Osteoblast (primary cell): ENCODE results near the gene EVA1A. TPM values are rescaled to one million over a fixed set of nuclear protein-coding genes. Genes with fewer than 3 reads are reported as not detected.

Experiments
- DNase-seq: peaks from one replicate; pipeline ENCODE4 v3.0.0; 2011; ENCODE audit warnings: low spot score, mixed read lengths; ENCODE audit not compliant: insufficient read length; ENCODE audit errors: missing footprints
- H2AFZ ChIP-seq: 2 replicates; pipeline ENCODE4 v1.6.0; 2011; ENCODE audit warnings: mild to moderate bottlenecking, low read length
- H3K27ac ChIP-seq: 2 replicates; pipeline ENCODE4 v1.5.1; 2011; ENCODE audit warnings: mild to moderate bottlenecking, low read depth, low read length, moderate library complexity
- H3K27me3 ChIP-seq: 2 replicates; pipeline ENCODE4 v1.6.0; 2012; ENCODE audit warnings: mild to moderate bottlenecking, control low read depth, inconsistent platforms, low read length, moderate library complexity; ENCODE audit not compliant: insufficient read depth
- H3K36me3 ChIP-seq: 2 replicates; pipeline ENCODE4 v1.5.1; 2011; ENCODE audit warnings: mild to moderate bottlenecking, low read length, control low read depth, moderate library complexity; ENCODE audit not compliant: insufficient read depth
- H3K4me1 ChIP-seq: 2 replicates; pipeline ENCODE4 v1.5.1; 2011; ENCODE audit warnings: mild to moderate bottlenecking, low read length, control low read depth, moderate library complexity; ENCODE audit not compliant: insufficient read depth
- H3K4me2 ChIP-seq: 2 replicates; pipeline ENCODE4 v1.6.0; 2011; ENCODE audit warnings: mild to moderate bottlenecking, low read length; ENCODE audit not compliant: insufficient read depth
- H3K4me3 ChIP-seq: fragments of 200-600 bp; sonication (generic); 3 replicates; pipeline ENCODE4 v1.5.1; 2012; ENCODE audit warnings: mild to moderate bottlenecking, low read length, inconsistent platforms; ENCODE audit not compliant: insufficient read depth
- H3K79me2 ChIP-seq: 2 replicates; pipeline ENCODE4 v1.6.0; 2012; ENCODE audit warnings: mild to moderate bottlenecking, low read length, control low read depth, inconsistent platforms; ENCODE audit not compliant: insufficient read depth
- H3K9me3 ChIP-seq: 2 replicates; pipeline ENCODE4 v1.5.1; 2011; ENCODE audit warnings: low read depth, low read length, control low read depth
- H4K20me1 ChIP-seq: 2 replicates; pipeline ENCODE4 v1.6.0; 2012; ENCODE audit warnings: mild to moderate bottlenecking, low read length, control low read depth; ENCODE audit not compliant: insufficient read depth
- CTCF ChIP-seq: IDR thresholded peaks from 2 replicates; pipeline ENCODE4 v1.5.1; 2011; ENCODE audit warnings: mild to moderate bottlenecking, low read depth, low read length, moderate library complexity; ENCODE audit errors: extremely low read depth
- total RNA-seq: library from RNA; depleted of rRNA; stranded (reverse); fragments of >200 nt; gene quantifications from 2 replicates; pipeline ENCODE4 v1.2.3, GENCODE V29; 2012

EVA1A gene
- total RNA-seq, 1 donor: 70.9 TPM

GRCh38 chr2:75526842-75527241 lies 33.9 kb downstream of the EVA1A start:
- peaks cover 42% of the 10 kb centered on the region for H3K4me1 ChIP-seq
- no peaks in the 10 kb centered on the region for H3K27me3 ChIP-seq
- H4K20me1 ChIP-seq: peaks cover 67% of the 10 kb centered on the region
- no peak overlapping the region for H3K4me3 ChIP-seq
- no peak overlapping the region for H3K27ac ChIP-seq
- H3K36me3 ChIP-seq: peaks cover 4% of the 10 kb centered on the region
- H3K79me2 ChIP-seq: peaks cover 95% of the 10 kb centered on the region
- DNase-seq: no peak
- no peaks in the 10 kb centered on the region for H3K9me3 ChIP-seq
- no peak for TF ChIP-seq CTCF
- H3K4me2 ChIP-seq: no peak overlapping the region
- H2AFZ ChIP-seq: no peak overlapping the region

GRCh38 chr2:75525434-75526310 lies 35.1 kb downstream of the EVA1A start:
- Histone ChIP-seq H3K27me3 (no peaks in the 10 kb centered on the region), H3K9me3 (no peaks in the 10 kb centered on the region), H3K79me2 (peaks cover 93% of the 10 kb centered on the region), H2AFZ (no peak overlapping the region), H4K20me1 (peaks cover 74% of the 10 kb centered on the region), H3K4me1 (peaks cover 43% of the 10 kb centered on the region), H3K27ac (no peak overlapping the region), H3K4me3 (no peak overlapping the region), H3K36me3 (peaks cover 11% of the 10 kb centered on the region), H3K4me2 (no peak overlapping the region)
- no peak for TF ChIP-seq CTCF
- DNase-seq: no peak

GRCh38 chr2:75524276-75524911 lies 36.3 kb downstream of the EVA1A start:
- H3K4me3 ChIP-seq: no peak overlapping the region
- no peak overlapping the region for H3K27ac ChIP-seq
- H3K27me3 ChIP-seq: no peaks in the 10 kb centered on the region
- peaks cover 14% of the 10 kb centered on the region for H3K36me3 ChIP-seq
- no peak overlapping the region for H3K4me2 ChIP-seq
- no peak for DNase-seq
- peaks cover 91% of the 10 kb centered on the region for H3K79me2 ChIP-seq
- H2AFZ ChIP-seq: no peak overlapping the region
- peaks cover 46% of the 10 kb centered on the region for H3K4me1 ChIP-seq
- no peak for TF ChIP-seq CTCF
- peaks cover 67% of the 10 kb centered on the region for H4K20me1 ChIP-seq
- no peaks in the 10 kb centered on the region for H3K9me3 ChIP-seq
